B cell (primary cell): ENCODE results near the gene CTNNA3. TPM values are rescaled to one million over a fixed set of nuclear protein-coding genes. Genes with fewer than 3 reads are reported as not detected.

Source experiments
- ATAC-seq: fragments of 200-7000 bp; cut with Tn5 transposase; one replicate; pipeline ENCODE4 v1.10.0; 2021; ENCODE audit warnings: low read depth, mild to moderate bottlenecking, moderate number of reproducible peaks, moderate library complexity
- CTCF ChIA-PET: fragments of 350-600 bp; sonication (Branson Sonifier 250); formaldehyde crosslinking; loops from one replicate; lab custom pipeline; 2021; ENCODE audit warnings: antibody characterized with exemption, inconsistent platforms; lab: Charles Lee
- POLR2A ChIA-PET: fragments of 350-600 bp; sonication (Branson Sonifier 250); formaldehyde crosslinking; loops from one replicate; lab custom pipeline; 2021; ENCODE audit warnings: antibody characterized with exemption; lab: Charles Lee
- DNase-seq: peaks from one replicate; pipeline ENCODE4 v3.0.0; 2013
- H2AFZ ChIP-seq: 2 replicates; pipeline ENCODE4 v1.6.1; 2012; ENCODE audit warnings: mild to moderate bottlenecking, low read depth, low read length; ENCODE audit not compliant: insufficient read depth, poor library complexity, severe bottlenecking
- H3K27ac ChIP-seq, 2 donors: 1 replicate in 1 of 2; 2 replicates in 1 of 2; pipeline ENCODE4 v1.5.1; 2012 to 2013; ENCODE audit warnings: low read length in 2 of 2, mild to moderate bottlenecking in 2 of 2, moderate library complexity in 1 of 2
- H3K27me3 ChIP-seq, 4 experiments: fragments of 200-600 bp in 1 of 4; sonication (generic) in 1 of 4; replicated peaks in 1 of 4; 1 replicate in 2 of 4; 2 replicates in 2 of 4; pipeline versions ENCODE4 v1.6.1 to v1.7.0; 2013 to 2016; ENCODE audit warnings: low read length in 3 of 4, mild to moderate bottlenecking in 2 of 4, mixed read lengths in 1 of 4, moderate library complexity in 1 of 4; ENCODE audit not compliant: insufficient read depth in 4 of 4, control insufficient read depth in 3 of 4; ENCODE audit errors: control extremely low read depth in 1 of 4
- H3K36me3 ChIP-seq, 2 experiments: replicated peaks in 1 of 2; 1 replicate in 1 of 2; 2 replicates in 1 of 2; pipeline versions ENCODE4 v1.6.1 to v1.7.1; 2013; ENCODE audit warnings: low read length in 1 of 2; ENCODE audit not compliant: insufficient read depth in 2 of 2, control insufficient read depth in 1 of 2; ENCODE audit errors: control extremely low read depth in 1 of 2, extremely low read depth in 1 of 2
- H3K4me1 ChIP-seq, 2 donors: fragments of 200-600 bp in 1 of 2; sonication (generic) in 1 of 2; 1 replicate in 1 of 2; 2 replicates in 1 of 2; pipeline versions ENCODE4 v1.5.1 to v1.6.1; 2013 to 2017; ENCODE audit warnings: low read length in 2 of 2; ENCODE audit not compliant: control insufficient read depth in 2 of 2, insufficient read depth in 2 of 2
- H3K4me2 ChIP-seq: replicated peaks from 2 replicates; pipeline ENCODE3; 2012; ENCODE audit warnings: mild to moderate bottlenecking, low read depth, low read length; ENCODE audit not compliant: poor library complexity, severe bottlenecking
- H3K4me3 ChIP-seq, 5 experiments: fragments of 200-600 bp in 1 of 5; sonication (generic) in 1 of 5; 1 replicate in 3 of 5; 2 replicates in 2 of 5; pipeline versions ENCODE4 v1.5.1 to v1.7.0; 2011 to 2016; ENCODE audit warnings: low read length in 4 of 5, mild to moderate bottlenecking in 4 of 5, low read depth in 2 of 5, control low read depth in 1 of 5, moderate library complexity in 1 of 5; ENCODE audit not compliant: insufficient read depth in 1 of 5; ENCODE audit errors: control extremely low read depth in 1 of 5, extremely low read depth in 1 of 5
- H3K79me2 ChIP-seq: fragments of 200-600 bp; sonication (generic); one replicate; pipeline ENCODE4 v1.6.0; 2016; ENCODE audit warnings: low read length; ENCODE audit not compliant: control insufficient read depth, insufficient read depth
- H3K9ac ChIP-seq: fragments of 200-600 bp; sonication (generic); 2 replicates; pipeline ENCODE4 v1.6.1; 2017; ENCODE audit warnings: mild to moderate bottlenecking, low read length, moderate library complexity
- H3K9me3 ChIP-seq, 3 donors: one replicate each; pipeline versions ENCODE4 v1.6.1 to v1.7.1; 2013; ENCODE audit warnings: low read length in 2 of 3; ENCODE audit not compliant: control insufficient read depth in 2 of 3, insufficient read depth in 1 of 3; ENCODE audit errors: control extremely low read depth in 1 of 3
- H4K20me1 ChIP-seq: 2 replicates; pipeline ENCODE4 v1.6.0; 2012; ENCODE audit warnings: mild to moderate bottlenecking, low read length; ENCODE audit not compliant: insufficient read depth, control insufficient read depth, poor library complexity, severe bottlenecking
- H3K27ac Mint-ChIP-seq: one replicate; pipeline ENCODE4 v1.8.0; 2021; ENCODE audit warnings: mixed read lengths
- H3K27me3 Mint-ChIP-seq: one replicate; pipeline ENCODE4 v1.8.0; 2021; ENCODE audit warnings: mixed read lengths
- H3K4me1 Mint-ChIP-seq: one replicate; pipeline ENCODE4 v1.8.0; 2021; ENCODE audit warnings: mixed read lengths
- H3K4me3 Mint-ChIP-seq: one replicate; pipeline ENCODE4 v1.8.0; 2021; ENCODE audit warnings: mixed read lengths
- H3K9me3 Mint-ChIP-seq: one replicate; pipeline ENCODE4 v1.8.0; 2022; ENCODE audit warnings: mixed read lengths; ENCODE audit not compliant: insufficient read depth
- EZH2 ChIP-seq: IDR thresholded peaks from 2 replicates; pipeline ENCODE4 v1.6.1; 2012; ENCODE audit warnings: borderline replicate concordance, low read depth, mild to moderate bottlenecking, moderate library complexity, low read length; ENCODE audit not compliant: insufficient read depth, poor library complexity, severe bottlenecking
- WGBS: methylation state at CpG from one replicate; pipeline ENCODE4 v1.1.5; 2013; ENCODE audit warnings: missing lambda C conversion rate; ENCODE audit not compliant: insufficient coverage; 5-methylcytosine and 5-hydroxymethylcytosine counted together
- intact Hi-C: fragments of 100-400 bp; cut with micrococcal nuclease; formaldehyde crosslinking; loops from one replicate; pipeline ENCODE4 v1.10.0; 2022
- polyA plus RNA-seq: library from polyadenylated mRNA; depleted of rRNA; stranded (reverse); fragments of >200 nt; gene quantifications from 2 replicates; pipeline ENCODE4 v1.2.3, GENCODE V29; 2012
- total RNA-seq, 2 donors: library from RNA; stranded (reverse); fragments of 120-200 nt in 1 of 2; gene quantifications; 1 replicate in 1 of 2; 2 replicates in 1 of 2; pipeline versions ENCODE4 v1.2.3 to v1.2.4, GENCODE V29; 2013 to 2022
- TF ChIP-seq, protein P1 (sequence below): fragments of 200-600 bp; IDR thresholded peaks from one replicate; pipeline ENCODE4 v1.8.0; 2022; ENCODE audit warnings: antibody characterized with exemption, mild to moderate bottlenecking

The CTNNA3 gene
- total and polyA plus RNA-seq, 2 donors (not counting 1 experiment from before 2014, with no cell fraction given), result 0.01 TPM; not detected in 1

DNA sequence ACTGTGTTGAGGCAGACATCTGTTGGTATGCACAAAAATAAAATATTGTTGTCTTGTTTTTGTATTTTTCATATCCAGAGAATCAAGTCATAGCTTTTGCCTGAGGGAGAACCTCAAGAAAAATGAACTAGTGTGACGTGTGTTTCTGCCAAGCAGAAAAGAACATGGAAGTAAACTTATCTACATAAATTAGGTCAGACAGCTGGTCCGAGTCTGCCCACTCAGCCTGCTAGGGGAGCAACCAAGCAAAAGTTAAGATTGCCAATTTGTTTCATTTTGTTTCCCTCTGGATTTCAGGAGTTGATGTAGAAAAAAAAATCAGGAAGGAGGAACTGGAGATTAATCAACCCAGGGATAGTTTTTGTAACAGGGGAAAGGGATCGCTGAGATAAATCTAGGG is 1342.6 kb downstream of the CTNNA3 start:
- no CpG with 5 or more reads among the region's 3 CpGs for WGBS

GRCh38 chr10:66350622-66351399 is 1345.2 kb downstream of the CTNNA3 start:
- Histone ChIP-seq H2AFZ (no peak overlapping the region), H3K36me3 (no peaks in the 10 kb centered on the region), H3K4me3 (no peak overlapping the region), H3K79me2 (no peaks in the 10 kb centered on the region), H3K27me3 (no peaks in the 10 kb centered on the region), H4K20me1 (no peaks in the 10 kb centered on the region), H3K27ac (no peak overlapping the region), H3K4me1 (no peaks in the 10 kb centered on the region), H3K9ac (no peak overlapping the region), H3K9me3 (peaks cover 0 to 5% (median 0%) of the 10 kb centered on the region in 3 donors), H3K4me2 (no peak overlapping the region)
- ATAC-seq (no peak), DNase-seq (no peak)
- Mint-ChIP-seq H3K27me3 (no peaks in the 10 kb centered on the region), H3K27ac (no peak overlapping the region), H3K4me3 (no peak overlapping the region), H3K9me3 (peaks cover 9% of the 10 kb centered on the region), H3K4me1 (no peaks in the 10 kb centered on the region)
- intact Hi-C loops, result no loop called here
- WGBS, result no CpG with 5 or more reads among the region's 1 CpG
- TF ChIP-seq, protein P1, sequence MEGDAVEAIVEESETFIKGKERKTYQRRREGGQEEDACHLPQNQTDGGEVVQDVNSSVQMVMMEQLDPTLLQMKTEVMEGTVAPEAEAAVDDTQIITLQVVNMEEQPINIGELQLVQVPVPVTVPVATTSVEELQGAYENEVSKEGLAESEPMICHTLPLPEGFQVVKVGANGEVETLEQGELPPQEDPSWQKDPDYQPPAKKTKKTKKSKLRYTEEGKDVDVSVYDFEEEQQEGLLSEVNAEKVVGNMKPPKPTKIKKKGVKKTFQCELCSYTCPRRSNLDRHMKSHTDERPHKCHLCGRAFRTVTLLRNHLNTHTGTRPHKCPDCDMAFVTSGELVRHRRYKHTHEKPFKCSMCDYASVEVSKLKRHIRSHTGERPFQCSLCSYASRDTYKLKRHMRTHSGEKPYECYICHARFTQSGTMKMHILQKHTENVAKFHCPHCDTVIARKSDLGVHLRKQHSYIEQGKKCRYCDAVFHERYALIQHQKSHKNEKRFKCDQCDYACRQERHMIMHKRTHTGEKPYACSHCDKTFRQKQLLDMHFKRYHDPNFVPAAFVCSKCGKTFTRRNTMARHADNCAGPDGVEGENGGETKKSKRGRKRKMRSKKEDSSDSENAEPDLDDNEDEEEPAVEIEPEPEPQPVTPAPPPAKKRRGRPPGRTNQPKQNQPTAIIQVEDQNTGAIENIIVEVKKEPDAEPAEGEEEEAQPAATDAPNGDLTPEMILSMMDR, result no peak
- no peak for TF ChIP-seq EZH2
- CTCF ChIA-PET, result no interaction called here
- POLR2A ChIA-PET, result no interaction called here

More for the DNA sequence above, 1342.6 kb downstream of the CTNNA3 start:
- DNase-seq, result no peak
- no peak overlapping the region for H3K4me3 ChIP-seq
- no peak overlapping the region for H3K4me3 Mint-ChIP-seq
- no peaks in the 10 kb centered on the region for H3K4me1 ChIP-seq
- peaks cover 0 to 3% (median 0%) of the 10 kb centered on the region in 3 donors for H3K9me3 ChIP-seq
- no peak overlapping the region for H3K4me2 ChIP-seq
- no peak overlapping the region for H2AFZ ChIP-seq
- H3K27ac Mint-ChIP-seq, result no peak overlapping the region
- intact Hi-C loops, result no loop called here
- H3K27me3 ChIP-seq, result no peaks in the 10 kb centered on the region
- H3K9me3 Mint-ChIP-seq, result peaks cover 4% of the 10 kb centered on the region
- CTCF ChIA-PET, result no interaction called here
- H4K20me1 ChIP-seq, result no peaks in the 10 kb centered on the region
- no peak overlapping the region for H3K27ac ChIP-seq
- H3K36me3 ChIP-seq, result no peaks in the 10 kb centered on the region
- H3K27me3 Mint-ChIP-seq, result no peaks in the 10 kb centered on the region
- no peak overlapping the region for H3K9ac ChIP-seq
- H3K79me2 ChIP-seq, result no peaks in the 10 kb centered on the region
- no peaks in the 10 kb centered on the region for H3K4me1 Mint-ChIP-seq
- ATAC-seq, result no peak
- no peak for TF ChIP-seq EZH2
- TF ChIP-seq, protein P1, result no peak
- POLR2A ChIA-PET, result no interaction called here
